IMR-90 (cell line): ENCODE measurements around the gene SCNN1B. TPM values are rescaled to one million over a fixed set of nuclear protein-coding genes. Genes with fewer than 3 reads are reported as not detected.

Source experiments
- ATAC-seq: fragments of 200-7000 bp; cut with Tn5 transposase; 2 replicates; pipeline ENCODE4 v1.9.1; 2020; ENCODE audit warnings: low read depth, mild to moderate bottlenecking, moderate library complexity
- BruUV-seq: library from RNA; stranded (reverse); fragments of 400-500 nt; replicated peaks from 2 replicates; lab custom pipeline; 2021; lab: Mats Ljungman, UMichigan
- CTCF ChIA-PET: fragments of 300-600 bp; formaldehyde crosslinking; extraction: SDS; loops from one replicate; lab custom pipeline; 2021; ENCODE audit warnings: antibody characterized with exemption; lab: Yijun Ruan, JAX
- POLR2A ChIA-PET: fragments of 300-600 bp; sonication (Branson Sonifier 250); formaldehyde crosslinking; loops from one replicate; lab custom pipeline; 2022; ENCODE audit warnings: antibody characterized with exemption; ENCODE audit not compliant: unreplicated experiment; lab: Charles Lee
- DNase-seq: peaks from one replicate; pipeline ENCODE4 v3.0.0; 2013
- H2AFZ ChIP-seq: replicated peaks from 2 replicates; pipeline ENCODE3; 2013; ENCODE audit warnings: low read length, mild to moderate bottlenecking; ENCODE audit not compliant: poor library complexity
- H2AK5ac ChIP-seq: 2 replicates; pipeline ENCODE4 v1.6.1; 2013; ENCODE audit warnings: low read depth, low read length, inconsistent platforms
- H2AK9ac ChIP-seq: replicated peaks from 2 replicates; pipeline ENCODE3; 2013; ENCODE audit warnings: mild to moderate bottlenecking, low read depth, low read length, moderate library complexity; ENCODE audit not compliant: poor library complexity
- H2BK120ac ChIP-seq: 2 replicates; pipeline ENCODE4 v1.6.1; 2013; ENCODE audit warnings: low read depth, low read length, inconsistent platforms
- H2BK15ac ChIP-seq: 3 replicates; pipeline ENCODE4 v1.6.1; 2013; ENCODE audit warnings: low read depth, low read length, inconsistent platforms
- H2BK20ac ChIP-seq: 2 replicates; pipeline ENCODE4 v1.6.1; 2013; ENCODE audit warnings: low read depth, mild to moderate bottlenecking, inconsistent platforms, low read length, moderate library complexity
- H2BK5ac ChIP-seq: 2 replicates; pipeline ENCODE4 v1.6.1; 2013; ENCODE audit warnings: mild to moderate bottlenecking, low read depth, low read length, inconsistent platforms; ENCODE audit not compliant: poor library complexity, severe bottlenecking
- H3K14ac ChIP-seq: replicated peaks from 2 replicates; pipeline ENCODE4 v1.6.1; 2013; ENCODE audit warnings: low read depth, low read length, inconsistent platforms
- H3K18ac ChIP-seq: 2 replicates; pipeline ENCODE4 v1.6.1; 2013; ENCODE audit warnings: low read depth, low read length, control low read depth
- H3K23ac ChIP-seq: 2 replicates; pipeline ENCODE4 v1.6.1; 2013; ENCODE audit warnings: low read depth, low read length, inconsistent platforms
- H3K27ac ChIP-seq: 2 replicates; pipeline ENCODE4 v1.5.1; 2013; ENCODE audit warnings: mild to moderate bottlenecking, control low read depth, low read length; ENCODE audit not compliant: insufficient read depth
- H3K27me3 ChIP-seq: 2 replicates; pipeline ENCODE4 v1.6.1; 2013; ENCODE audit warnings: low read length; ENCODE audit not compliant: control insufficient read depth, insufficient read depth
- H3K36me3 ChIP-seq: 2 replicates; pipeline ENCODE4 v1.6.1; 2013; ENCODE audit warnings: low read length, mixed read lengths; ENCODE audit not compliant: control insufficient read depth, insufficient read depth
- H3K4ac ChIP-seq: 2 replicates; pipeline ENCODE4 v1.6.1; 2013; ENCODE audit warnings: low read depth, low read length, inconsistent platforms
- H3K4me1 ChIP-seq: 2 replicates; pipeline ENCODE4 v1.6.1; 2013; ENCODE audit warnings: low read length, mixed read lengths; ENCODE audit not compliant: control insufficient read depth, insufficient read depth
- H3K4me2 ChIP-seq: 2 replicates; pipeline ENCODE4 v1.6.1; 2013; ENCODE audit warnings: low read depth, mild to moderate bottlenecking, control low read depth, low read length, moderate library complexity
- H3K4me3 ChIP-seq: 2 replicates; pipeline ENCODE4 v1.5.1; 2013; ENCODE audit warnings: low read depth, mild to moderate bottlenecking, control low read depth, low read length, moderate library complexity; ENCODE audit not compliant: insufficient read depth
- H3K56ac ChIP-seq: 2 replicates; pipeline ENCODE4 v1.6.1; 2013; ENCODE audit warnings: low read length, inconsistent platforms; ENCODE audit not compliant: insufficient read depth; ENCODE audit errors: extremely low read depth
- H3K79me1 ChIP-seq, 2 experiments: 2 replicates each; pipeline ENCODE4 v1.6.1; 2013; ENCODE audit warnings: low read length in 2 of 2, inconsistent platforms in 1 of 2, low read depth in 1 of 2
- H3K9ac ChIP-seq: 2 replicates; pipeline ENCODE4 v1.6.1; 2013; ENCODE audit warnings: low read depth, low read length, control low read depth
- H3K9me1 ChIP-seq: 2 replicates; pipeline ENCODE4 v1.6.1; 2013; ENCODE audit warnings: low read length, inconsistent platforms; ENCODE audit not compliant: insufficient read depth
- H3K9me3 ChIP-seq: 2 replicates; pipeline ENCODE4 v1.6.1; 2013; ENCODE audit warnings: low read length; ENCODE audit not compliant: control insufficient read depth, insufficient read depth
- H4K20me1 ChIP-seq: 2 replicates; pipeline ENCODE4 v1.6.1; 2013; ENCODE audit warnings: low read length, inconsistent platforms; ENCODE audit not compliant: insufficient read depth
- H4K5ac ChIP-seq: 2 replicates; pipeline ENCODE4 v1.6.1; 2013; ENCODE audit warnings: mild to moderate bottlenecking, low read depth, low read length, control low read depth
- H4K8ac ChIP-seq, 2 experiments: 2 replicates each; pipeline ENCODE4 v1.6.1; 2013; ENCODE audit warnings: low read depth in 2 of 2, low read length in 2 of 2, control low read depth in 1 of 2, inconsistent platforms in 1 of 2
- H4K91ac ChIP-seq: 2 replicates; pipeline ENCODE4 v1.6.1; 2013; ENCODE audit warnings: low read depth, low read length, inconsistent platforms; ENCODE audit not compliant: insufficient read depth
- BHLHE40 ChIP-seq: fragments of 150-350 bp; IDR thresholded peaks from 2 replicates; pipeline ENCODE4 v1.6.1; 2016; ENCODE audit warnings: mild to moderate bottlenecking, low read depth, low read length
- MAFK ChIP-seq: IDR thresholded peaks from 2 replicates; pipeline ENCODE4 v1.6.1; 2012; ENCODE audit warnings: low read depth, low read length, improper control_type of control experiment
- MAZ ChIP-seq: IDR thresholded peaks from 2 replicates; pipeline ENCODE4 v1.6.1; 2012; ENCODE audit warnings: low read depth, mild to moderate bottlenecking, low read length, improper control_type of control experiment, moderate library complexity, borderline replicate concordance
- WGBS, 2 experiments: methylation state at CpG; one replicate each; pipeline versions ENCODE4 v1.1.5 to v1.1.7; 2013; ENCODE audit warnings: missing lambda C conversion rate in 2 of 2; ENCODE audit not compliant: insufficient read length in 1 of 2; ENCODE audit errors: extremely low coverage in 2 of 2; 5-methylcytosine and 5-hydroxymethylcytosine counted together
- dilution Hi-C: fragments of 300-500 bp; cut with HindIII; formaldehyde crosslinking; loops from one replicate; pipeline ENCODE4 v1.14.3; 2018; ENCODE audit warnings: low sequenced_read_pairs; ENCODE audit not compliant: unreplicated experiment
- in situ Hi-C: fragments of 300-500 bp; cut with MboI; formaldehyde crosslinking; loops from 3 replicates; pipeline ENCODE4 v1.14.3; 2019; ENCODE audit warnings: low sequenced_read_pairs, inconsistent platforms, mixed read lengths
- intact Hi-C: fragments of 100-400 bp; cut with micrococcal nuclease; formaldehyde crosslinking; loops from 2 replicates; pipeline ENCODE4 v1.10.0; 2022
- polyA plus RNA-seq, 3 experiments: library from polyadenylated mRNA; depleted of rRNA; stranded (reverse); fragments of >200 nt; gene quantifications; 2 replicates each; pipeline ENCODE4 v1.2.3, GENCODE V29; 2012; ENCODE audit warnings: low replicate concordance in 1 of 3
- total RNA-seq: library from RNA; depleted of rRNA; stranded (reverse); fragments of >200 nt; gene quantifications from 2 replicates; pipeline ENCODE4 v1.2.3, GENCODE V29; 2012

The SCNN1B gene
- total and polyA plus RNA-seq, 2 of the 4 experiments (the other 2 are of a cell fraction), result not detected

- dilution Hi-C loops (no loop called here), in situ Hi-C loops (no loop called here), intact Hi-C loops (no loop called here)
- BruUV-seq, result no TSS peak
- Histone ChIP-seq H3K27ac (no peak overlapping the region), H3K4ac (no peak overlapping the region), H3K18ac (no peak overlapping the region), H2AFZ (no peak overlapping the region), H2BK120ac (no peak overlapping the region), H3K14ac (no peak overlapping the region), H3K4me3 (no peak overlapping the region), H3K9me3 (no peaks in the 10 kb centered on the region), H4K5ac (no peak overlapping the region), H3K27me3 (peaks cover 20% of the 10 kb centered on the region), H2AK9ac (no peak overlapping the region), H2BK5ac (no peak overlapping the region), H2BK20ac (no peak overlapping the region), H3K4me2 (no peak overlapping the region), H3K23ac (no peak overlapping the region), H3K36me3 (no peaks in the 10 kb centered on the region), H3K9me1 (no peaks in the 10 kb centered on the region), H4K8ac (no peak overlapping the region), H3K9ac (no peak overlapping the region), H4K91ac (no peak overlapping the region), H3K56ac (no peak overlapping the region), H3K79me1 (no peaks in the 10 kb centered on the region), H4K20me1 (no peaks in the 10 kb centered on the region), H3K4me1 (no peaks in the 10 kb centered on the region), H2AK5ac (no peak overlapping the region), H2BK15ac (no peak overlapping the region)
- ChIA-PET CTCF (no interaction called here), POLR2A (no interaction called here)
- no peak for TF ChIP-seq MAFK
- TF ChIP-seq BHLHE40, result no peak
- no peak for TF ChIP-seq MAZ
- no peak for DNase-seq
- WGBS, 2 experiments, result no CpG with 5 or more reads among the region's 7 CpGs
- no peak for ATAC-seq
Measured at GRCh38 chr16:23303685-23304084, 1.6 kb downstream of the SCNN1B start.
